SK-N-SH (cell line): Measurements from ENCODE around the gene WDR48.

Experiments
- CTCF ChIP-seq: fragments of 200-600 bp; sonication (generic); IDR thresholded peaks from 2 replicates; pipeline ENCODE4 v1.6.1; 2017; ENCODE audit warnings: antibody characterized with exemption, mild to moderate bottlenecking, moderate library complexity
- EZH2phosphoT487 ChIP-seq: fragments of 200-600 bp; sonication (generic); IDR thresholded peaks from 2 replicates; pipeline ENCODE4 v1.6.1; 2017; ENCODE audit warnings: low read depth, mixed run types, mild to moderate bottlenecking, antibody characterized with exemption, moderate library complexity, borderline replicate concordance
- FOXJ3 ChIP-seq: sonication (generic); formaldehyde crosslinking; IDR thresholded peaks from 2 replicates; pipeline ENCODE4 v1.5.1; 2020; ENCODE audit warnings: mild to moderate bottlenecking, missing genetic modification reagents
- GABPA ChIP-seq: IDR thresholded peaks from 2 replicates; pipeline ENCODE4 v1.4.0; 2012; ENCODE audit warnings: low read depth, mild to moderate bottlenecking
- JUND ChIP-seq: IDR thresholded peaks from 2 replicates; pipeline ENCODE4 v1.4.0; 2012
- MAX ChIP-seq: IDR thresholded peaks from 2 replicates; pipeline ENCODE4 v1.4.0; 2012; ENCODE audit warnings: low read depth
- PBX3 ChIP-seq: IDR thresholded peaks from 2 replicates; pipeline ENCODE4; 2012
- POLR2AphosphoS5 ChIP-seq: IDR thresholded peaks from 2 replicates; pipeline ENCODE4 v1.6.1; 2012; ENCODE audit warnings: low read depth, low read length
- RAD21 ChIP-seq: IDR thresholded peaks from 2 replicates; pipeline ENCODE4 v1.6.1; 2012; ENCODE audit warnings: mild to moderate bottlenecking, low read length
- RFX5 ChIP-seq: IDR thresholded peaks from 2 replicates; pipeline ENCODE4 v1.6.1; 2012; ENCODE audit warnings: mild to moderate bottlenecking, improper control_type of control experiment, low read length
- TAF1 ChIP-seq: IDR thresholded peaks from 2 replicates; pipeline ENCODE4 v1.6.1; 2012; ENCODE audit warnings: low read depth, mild to moderate bottlenecking, low read length, moderate library complexity, borderline replicate concordance
- TEAD4 ChIP-seq: IDR thresholded peaks from 2 replicates; pipeline ENCODE4 v1.4.0; 2012; ENCODE audit warnings: mild to moderate bottlenecking, borderline replicate concordance; ENCODE audit not compliant: insufficient read depth
- USF2 ChIP-seq: fragments of 150-350 bp; IDR thresholded peaks from 2 replicates; pipeline ENCODE4 v1.6.1; 2017; ENCODE audit warnings: antibody characterized with exemption, low read length, low read depth, borderline replicate concordance
- YY1 ChIP-seq: IDR thresholded peaks from 2 replicates; pipeline ENCODE4 v1.4.0; 2012; ENCODE audit warnings: low read depth, mild to moderate bottlenecking

GRCh38 chr3:39015418-39015817, 36.4 kb upstream of the WDR48 start:
- no peak for TF ChIP-seq JUND
- no peak for TF ChIP-seq GABPA
- TF ChIP-seq RAD21 = no peak
- no peak for TF ChIP-seq CTCF
- TF ChIP-seq EZH2phosphoT487 = no peak
- no peak for TF ChIP-seq FOXJ3 (CRISPR knock-in tag)
- no peak for TF ChIP-seq POLR2AphosphoS5
- no peak for TF ChIP-seq PBX3
- TF ChIP-seq TAF1 = no peak
- TF ChIP-seq MAX = no peak
- no peak for TF ChIP-seq USF2
- TF ChIP-seq YY1 = no peak
- TF ChIP-seq TEAD4 = no peak
- no peak for TF ChIP-seq RFX5
